Epidermal melanocyte (primary cell): ENCODE results near the gene TMEM86B.
"Not testable (repeated sequence)": the region's sequence is repeated elsewhere in the genome, so short reads cannot be mapped to it uniquely, and the experiment has no call there.

Experiments
- DNase-seq: peaks from one replicate; pipeline ENCODE4 v3.0.0; 2011; ENCODE audit warnings: low spot score; ENCODE audit not compliant: insufficient read length

TMEM86B gene

GRCh38 chr19:55242517-55242916 is 14.0 kb upstream of the TMEM86B start:
- no peak for DNase-seq

DNA sequence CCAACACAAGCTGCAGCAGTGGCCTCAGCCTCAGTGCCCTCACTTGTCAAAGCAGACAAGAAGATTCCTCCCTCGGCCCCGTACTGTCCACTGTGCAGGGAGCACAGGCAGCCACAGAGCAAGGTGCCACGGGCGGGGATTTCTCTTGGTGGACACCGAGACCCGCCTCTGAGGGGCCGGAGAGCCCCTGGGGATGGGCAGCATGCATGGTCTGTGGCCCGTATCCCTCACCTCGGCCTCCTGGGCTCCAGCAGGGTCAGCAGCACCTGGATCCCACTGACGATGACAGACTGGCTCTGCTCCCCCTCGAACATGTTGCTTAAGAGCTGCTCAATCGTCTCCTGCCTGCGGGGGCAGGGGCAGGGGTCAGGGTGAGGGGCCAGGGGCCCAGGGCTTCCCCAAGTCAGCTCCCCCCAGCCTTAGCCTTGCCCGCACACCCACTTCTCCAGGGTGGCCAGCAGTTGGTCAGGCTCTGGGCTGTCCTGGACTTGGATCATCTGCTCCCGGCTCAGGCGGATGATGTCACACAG is 13.4 kb upstream of the TMEM86B start:
- DNase-seq: no peak

GRCh38 chr19:55241143-55241934 is 12.8 kb upstream of the TMEM86B start:
- no peak for DNase-seq

DNA sequence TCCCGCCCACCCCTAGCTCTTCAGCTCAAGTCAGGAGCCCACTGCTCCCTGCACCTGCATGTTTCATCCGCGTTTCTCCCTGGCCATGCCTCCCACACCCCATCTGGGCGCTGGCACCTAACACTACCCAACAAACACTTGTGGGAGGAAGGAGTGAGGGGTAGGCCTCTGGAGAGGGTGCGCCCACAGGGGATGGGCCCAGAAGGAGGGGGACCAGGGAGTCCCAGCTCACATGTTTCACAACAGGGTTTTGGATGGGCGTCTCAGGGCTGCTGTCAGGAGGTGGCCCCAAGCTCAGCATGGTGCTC is 12.1 kb upstream of the TMEM86B start:
- no peak for DNase-seq

DNA sequence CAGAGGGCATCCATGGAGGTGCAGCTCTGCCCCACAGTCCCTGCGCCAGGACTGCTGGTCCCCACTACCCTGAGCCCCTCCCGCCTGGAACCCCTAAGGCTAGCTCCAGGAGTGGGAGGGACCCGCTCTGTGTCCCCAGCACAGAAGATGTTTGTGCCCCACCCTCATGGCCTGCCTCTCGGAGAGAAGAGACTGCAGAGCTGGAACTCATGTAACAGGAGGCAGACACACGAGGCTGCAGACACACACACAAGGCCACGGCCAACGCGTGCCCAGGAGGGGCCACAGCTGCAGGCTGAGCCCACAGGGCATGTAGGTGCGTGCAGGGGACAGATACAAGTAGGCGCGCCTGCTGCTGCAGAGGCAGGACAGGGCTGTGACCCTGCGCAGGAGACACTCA is 10.4 kb upstream of the TMEM86B start:
- no peak for DNase-seq

DNA sequence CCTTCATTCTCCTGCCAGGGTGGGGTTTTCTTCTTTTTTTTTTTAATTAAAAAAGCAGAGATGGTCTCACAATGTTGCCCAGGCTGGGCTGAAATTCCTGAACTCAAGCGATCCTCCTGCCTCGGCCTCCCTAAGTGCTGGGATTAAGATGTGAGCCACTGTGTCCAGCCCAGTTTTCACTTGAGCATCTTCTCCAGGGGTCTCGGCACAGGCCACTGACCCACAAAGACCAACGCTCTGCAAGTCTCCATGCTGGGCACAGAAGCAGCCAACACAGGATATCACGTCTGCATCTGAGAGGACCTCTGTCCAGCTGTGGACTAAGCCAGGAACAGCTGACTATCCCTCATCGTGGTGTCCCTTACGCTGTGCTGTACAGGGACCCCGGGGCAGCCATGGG is 9.5 kb upstream of the TMEM86B start:
- no peak for DNase-seq

GRCh38 chr19:55232986-55233385 is 4.4 kb upstream of the TMEM86B start:
- no peak for DNase-seq

DNA sequence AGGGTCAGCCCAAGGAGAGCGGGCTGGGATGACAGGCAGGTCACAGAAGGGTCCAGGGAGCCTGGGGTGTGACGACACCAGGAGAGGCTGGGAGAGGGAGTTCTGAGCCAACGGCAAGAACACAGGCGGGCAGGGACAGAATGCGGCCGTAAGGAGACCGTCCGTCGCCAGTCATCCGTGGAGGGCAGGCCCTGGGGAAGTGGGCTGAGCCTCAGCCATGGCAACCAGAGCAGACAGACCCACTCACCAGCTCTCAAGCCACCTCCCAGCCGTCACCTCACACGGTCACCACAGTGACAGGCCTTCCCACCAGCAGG is 3.7 kb upstream of the TMEM86B start:
- no peak for DNase-seq

DNA sequence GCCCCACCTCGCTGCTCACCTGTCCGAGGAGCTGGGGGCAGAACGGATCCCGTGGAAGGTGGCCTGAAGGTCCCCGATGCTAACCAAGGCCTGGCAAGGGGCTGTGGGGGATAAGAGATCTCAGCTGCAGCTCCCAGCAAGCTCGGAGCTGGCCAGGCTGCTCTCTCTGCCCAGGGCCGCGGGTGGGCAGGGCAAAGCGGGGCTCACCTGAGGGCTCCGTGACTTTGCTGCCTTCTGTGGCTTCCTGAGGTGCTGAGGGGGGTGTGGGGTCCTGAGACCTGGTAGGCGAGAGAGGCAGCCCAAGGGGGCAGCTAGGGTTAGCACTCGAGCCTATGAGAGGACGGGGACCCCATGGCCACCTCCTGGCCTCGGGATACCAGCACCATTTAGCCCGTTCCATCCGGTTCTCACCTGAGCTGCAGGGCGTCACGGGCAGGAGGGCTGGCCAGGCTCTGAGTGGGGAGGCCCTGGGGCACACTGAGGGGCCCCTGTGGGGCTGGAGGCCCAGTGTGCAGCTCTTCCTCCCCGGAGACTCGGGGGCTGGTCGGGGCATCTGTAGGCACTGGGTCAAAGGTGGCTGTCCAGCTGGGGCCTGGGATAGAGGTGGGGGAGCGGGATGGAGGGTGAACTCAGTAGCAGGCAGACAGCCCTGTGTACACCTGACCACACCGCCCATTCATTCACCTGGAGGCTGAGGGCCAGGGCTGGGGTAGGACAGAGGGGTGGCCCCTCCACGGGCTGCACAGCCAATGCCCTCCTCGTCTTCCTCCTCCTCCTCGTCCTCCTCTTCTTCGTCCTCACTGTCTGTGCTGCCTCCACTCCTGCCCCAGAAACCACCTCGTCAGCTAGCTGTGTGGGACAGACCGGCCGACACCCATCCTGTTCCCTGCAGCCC is 3.1 kb upstream of the TMEM86B start:
- DNase-seq: no peak

- no peak for DNase-seq
Observed at GRCh38 chr19:55230780-55231179, 2.2 kb upstream of the TMEM86B start.

DNA sequence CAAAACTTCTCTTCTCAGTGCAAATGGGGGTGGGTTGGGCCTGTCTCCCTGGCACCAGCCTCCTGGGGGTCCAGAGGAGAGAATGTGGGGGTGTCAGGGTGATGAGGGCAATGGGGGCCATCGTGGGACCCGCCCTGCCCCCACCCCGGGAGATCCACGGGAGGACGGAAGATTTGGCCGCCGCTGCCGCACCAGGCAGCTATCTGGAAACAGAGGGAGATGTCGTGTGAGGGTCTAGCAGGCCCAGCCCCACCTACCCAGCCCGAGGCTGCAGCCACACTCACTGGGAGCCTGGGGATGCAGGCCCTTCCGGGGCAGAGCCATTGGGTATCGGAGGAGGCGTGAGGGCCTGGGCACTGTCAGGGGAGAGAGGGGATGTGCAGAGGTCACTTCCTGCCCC is 1.8 kb upstream of the TMEM86B start:
- no peak for DNase-seq

- DNase-seq: no peak
Observed at GRCh38 chr19:55229789-55230182, 1.2 kb upstream of the TMEM86B start.

DNA sequence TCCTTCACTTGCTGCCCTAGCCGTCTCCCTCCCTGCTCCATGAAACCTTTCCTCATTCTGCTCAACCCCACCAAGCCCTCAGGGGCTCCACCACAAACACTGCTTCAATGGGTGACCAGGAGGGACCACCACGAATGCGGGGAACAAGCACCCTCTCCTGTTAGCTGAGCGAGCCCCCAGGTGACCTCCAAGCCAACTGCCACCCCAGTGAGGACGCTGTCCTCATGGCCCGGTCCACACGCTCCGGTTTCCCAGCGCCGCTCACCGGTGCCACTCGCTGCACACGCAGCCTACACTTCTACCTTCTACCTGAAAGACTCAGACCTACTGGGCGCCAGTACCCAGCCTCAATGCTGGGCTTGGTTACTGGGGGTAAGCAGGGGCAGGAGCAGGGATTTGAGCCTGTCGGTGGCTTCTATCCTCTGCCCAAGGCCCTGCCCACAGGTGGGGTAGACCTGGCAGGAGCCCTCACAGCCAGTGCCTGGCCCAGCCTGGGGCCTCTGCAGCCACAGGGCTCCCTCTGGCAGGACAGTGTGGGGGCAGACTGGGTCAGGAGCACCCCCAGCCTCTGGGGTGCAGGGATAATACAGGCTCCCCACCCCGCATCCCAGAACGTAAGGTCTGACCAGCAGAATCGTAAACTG is 704 bp upstream of the TMEM86B start:
- no peak for DNase-seq

GRCh38 chr19:55228015-55228391 is 560 bp downstream of the TMEM86B start:
- DNase-seq: no peak

GRCh38 chr19:55227241-55228014 is 1.1 kb downstream of the TMEM86B start:
- DNase-seq: no peak

DNA sequence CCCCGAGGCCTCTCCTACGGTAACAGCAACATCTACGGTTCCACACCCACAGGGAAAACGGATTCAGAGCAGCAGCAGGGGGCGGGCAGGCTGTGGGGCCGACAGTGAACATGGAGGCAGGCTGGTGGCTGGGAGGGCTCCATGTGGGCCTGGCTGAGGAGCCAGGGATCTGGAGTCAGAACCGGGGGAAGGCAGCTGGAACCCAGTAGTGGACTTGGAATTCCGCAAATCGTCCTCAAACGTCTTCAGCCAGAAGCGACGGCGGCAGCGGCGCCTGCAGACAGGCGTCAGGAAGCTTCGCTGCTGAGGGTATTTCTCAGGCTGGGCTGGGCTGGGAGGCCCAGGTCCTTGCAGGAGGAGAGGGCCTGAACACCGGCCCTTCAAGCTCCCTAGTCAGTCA is 1.8 kb downstream of the TMEM86B start:
- DNase-seq: no peak

- DNase-seq: no peak
Observed at GRCh38 chr19:55226273-55226672, 2.3 kb downstream of the TMEM86B start.

- no peak for DNase-seq
Observed at GRCh38 chr19:55225415-55225958, 3.1 kb downstream of the TMEM86B start.

GRCh38 chr19:55224679-55225414 is 3.7 kb downstream of the TMEM86B start:
- not testable (repeated sequence) for DNase-seq

- no peak for DNase-seq
Observed at GRCh38 chr19:55224038-55224665, 4.4 kb downstream of the TMEM86B start.
